ENCODE measurements around the gene FAM163B.

The FAM163B gene

GRCh38 chr9:133609311-133610098 is at the start of gene FAM163B:
FAM163B (minus strand) TSS chr9:133609389; CDS start chr9:133580223, 29,166 bp downstream.
- DNase-seq = peak; percentile 59

GRCh38 chr9:133657120-133657661 is 48.0 kb upstream of the FAM163B start:
- DNase-seq = no peak

GRCh38 chr9:133656211-133657119 is 47.3 kb upstream of the FAM163B start:
- DNase-seq = no peak

GRCh38 chr9:133655701-133656100 is 46.5 kb upstream of the FAM163B start:
- no peak for DNase-seq

GRCh38 chr9:133654736-133655657 is 45.8 kb upstream of the FAM163B start:
- DNase-seq = no peak

- no peak for DNase-seq
Measured at GRCh38 chr9:133653638-133654037, 44.4 kb upstream of the FAM163B start.

GRCh38 chr9:133650026-133650425 is 40.8 kb upstream of the FAM163B start:
- DNase-seq = no peak

GRCh38 chr9:133649194-133649593 is 40.0 kb upstream of the FAM163B start:
- DNase-seq = no peak

GRCh38 chr9:133647765-133648469 is 38.7 kb upstream of the FAM163B start:
- DNase-seq = no peak

- DNase-seq = no peak
Measured at GRCh38 chr9:133647148-133647547, 38.0 kb upstream of the FAM163B start.

- no peak for DNase-seq
Measured at GRCh38 chr9:133645021-133645765, 36.0 kb upstream of the FAM163B start.

- DNase-seq = no peak
Measured at GRCh38 chr9:133643978-133644760, 35.0 kb upstream of the FAM163B start.

GRCh38 chr9:133643362-133643755 is 34.2 kb upstream of the FAM163B start:
- no peak for DNase-seq

GRCh38 chr9:133642708-133643361 is 33.6 kb upstream of the FAM163B start:
- no peak for DNase-seq

- DNase-seq = no peak
Measured at GRCh38 chr9:133641861-133642595, 32.8 kb upstream of the FAM163B start.

GRCh38 chr9:133641396-133641655 is 32.1 kb upstream of the FAM163B start:
- no peak for DNase-seq

GRCh38 chr9:133640580-133641395 is 31.6 kb upstream of the FAM163B start:
- no peak for DNase-seq

GRCh38 chr9:133640160-133640559 is 31.0 kb upstream of the FAM163B start:
- no peak for DNase-seq
